Endothelial cell of umbilical vein (primary cell): ENCODE data around the gene INPP1.

Experiments used
- EZH2 ChIP-seq: IDR thresholded peaks from 2 replicates; pipeline ENCODE4 v1.6.1; 2012; ENCODE audit warnings: borderline replicate concordance, low read depth, mild to moderate bottlenecking, moderate library complexity, low read length, inconsistent platforms; ENCODE audit not compliant: severe bottlenecking
- POLR2A ChIP-seq: IDR thresholded peaks from 2 replicates; pipeline ENCODE4 v1.6.1; 2012; ENCODE audit warnings: low read depth, mild to moderate bottlenecking, control low read depth, low read length
- TF ChIP-seq, protein P1 (sequence below), 2 donors: IDR thresholded peaks; 1 replicate in 1 of 2; 2 replicates in 1 of 2; pipeline ENCODE4 v1.5.1; 2011; ENCODE audit warnings: low read length in 2 of 2, mild to moderate bottlenecking in 2 of 2, moderate library complexity in 2 of 2, control low read depth in 1 of 2, inconsistent platforms in 1 of 2, low read depth in 1 of 2; ENCODE audit not compliant: insufficient read depth in 1 of 2; ENCODE audit errors: extremely low read depth in 1 of 2

DNA sequence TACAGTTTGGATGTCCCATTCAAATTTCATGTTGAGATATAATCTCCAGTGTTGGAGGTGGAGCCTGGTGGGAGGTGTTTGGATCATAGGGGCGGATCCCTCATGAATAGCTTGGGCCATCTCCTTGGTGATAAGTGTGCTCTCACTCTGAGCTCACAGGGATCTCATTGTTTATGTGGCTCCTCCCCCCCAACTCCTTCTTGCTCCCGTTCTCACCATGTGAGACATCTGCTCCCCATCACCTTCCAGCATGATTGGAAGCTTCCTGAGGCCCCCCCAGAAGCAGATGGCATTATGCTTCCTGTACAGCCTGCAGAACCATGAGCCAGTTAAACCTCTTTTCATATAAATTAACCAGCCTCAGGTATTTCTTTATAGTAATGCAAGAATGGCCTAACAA lies 3.0 kb upstream of the INPP1 start:
- TF ChIP-seq POLR2A (no peak), EZH2 (no peak)
- TF ChIP-seq, protein P1, sequence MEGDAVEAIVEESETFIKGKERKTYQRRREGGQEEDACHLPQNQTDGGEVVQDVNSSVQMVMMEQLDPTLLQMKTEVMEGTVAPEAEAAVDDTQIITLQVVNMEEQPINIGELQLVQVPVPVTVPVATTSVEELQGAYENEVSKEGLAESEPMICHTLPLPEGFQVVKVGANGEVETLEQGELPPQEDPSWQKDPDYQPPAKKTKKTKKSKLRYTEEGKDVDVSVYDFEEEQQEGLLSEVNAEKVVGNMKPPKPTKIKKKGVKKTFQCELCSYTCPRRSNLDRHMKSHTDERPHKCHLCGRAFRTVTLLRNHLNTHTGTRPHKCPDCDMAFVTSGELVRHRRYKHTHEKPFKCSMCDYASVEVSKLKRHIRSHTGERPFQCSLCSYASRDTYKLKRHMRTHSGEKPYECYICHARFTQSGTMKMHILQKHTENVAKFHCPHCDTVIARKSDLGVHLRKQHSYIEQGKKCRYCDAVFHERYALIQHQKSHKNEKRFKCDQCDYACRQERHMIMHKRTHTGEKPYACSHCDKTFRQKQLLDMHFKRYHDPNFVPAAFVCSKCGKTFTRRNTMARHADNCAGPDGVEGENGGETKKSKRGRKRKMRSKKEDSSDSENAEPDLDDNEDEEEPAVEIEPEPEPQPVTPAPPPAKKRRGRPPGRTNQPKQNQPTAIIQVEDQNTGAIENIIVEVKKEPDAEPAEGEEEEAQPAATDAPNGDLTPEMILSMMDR (IDR thresholded peaks at IDR 0.05; ENCODE audit: extremely low read depth in 1 of 2, insufficient read depth in 1 of 2, low read depth in 1 of 2, low read length in 2 of 2) = no peak
